ENCODE data around the gene TM9SF1.
A peak's percentile ranks its signal among the peaks of the same experiment; 100 is the strongest.

The TM9SF1 gene, protein sequence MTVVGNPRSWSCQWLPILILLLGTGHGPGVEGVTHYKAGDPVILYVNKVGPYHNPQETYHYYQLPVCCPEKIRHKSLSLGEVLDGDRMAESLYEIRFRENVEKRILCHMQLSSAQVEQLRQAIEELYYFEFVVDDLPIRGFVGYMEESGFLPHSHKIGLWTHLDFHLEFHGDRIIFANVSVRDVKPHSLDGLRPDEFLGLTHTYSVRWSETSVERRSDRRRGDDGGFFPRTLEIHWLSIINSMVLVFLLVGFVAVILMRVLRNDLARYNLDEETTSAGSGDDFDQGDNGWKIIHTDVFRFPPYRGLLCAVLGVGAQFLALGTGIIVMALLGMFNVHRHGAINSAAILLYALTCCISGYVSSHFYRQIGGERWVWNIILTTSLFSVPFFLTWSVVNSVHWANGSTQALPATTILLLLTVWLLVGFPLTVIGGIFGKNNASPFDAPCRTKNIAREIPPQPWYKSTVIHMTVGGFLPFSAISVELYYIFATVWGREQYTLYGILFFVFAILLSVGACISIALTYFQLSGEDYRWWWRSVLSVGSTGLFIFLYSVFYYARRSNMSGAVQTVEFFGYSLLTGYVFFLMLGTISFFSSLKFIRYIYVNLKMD

DNA sequence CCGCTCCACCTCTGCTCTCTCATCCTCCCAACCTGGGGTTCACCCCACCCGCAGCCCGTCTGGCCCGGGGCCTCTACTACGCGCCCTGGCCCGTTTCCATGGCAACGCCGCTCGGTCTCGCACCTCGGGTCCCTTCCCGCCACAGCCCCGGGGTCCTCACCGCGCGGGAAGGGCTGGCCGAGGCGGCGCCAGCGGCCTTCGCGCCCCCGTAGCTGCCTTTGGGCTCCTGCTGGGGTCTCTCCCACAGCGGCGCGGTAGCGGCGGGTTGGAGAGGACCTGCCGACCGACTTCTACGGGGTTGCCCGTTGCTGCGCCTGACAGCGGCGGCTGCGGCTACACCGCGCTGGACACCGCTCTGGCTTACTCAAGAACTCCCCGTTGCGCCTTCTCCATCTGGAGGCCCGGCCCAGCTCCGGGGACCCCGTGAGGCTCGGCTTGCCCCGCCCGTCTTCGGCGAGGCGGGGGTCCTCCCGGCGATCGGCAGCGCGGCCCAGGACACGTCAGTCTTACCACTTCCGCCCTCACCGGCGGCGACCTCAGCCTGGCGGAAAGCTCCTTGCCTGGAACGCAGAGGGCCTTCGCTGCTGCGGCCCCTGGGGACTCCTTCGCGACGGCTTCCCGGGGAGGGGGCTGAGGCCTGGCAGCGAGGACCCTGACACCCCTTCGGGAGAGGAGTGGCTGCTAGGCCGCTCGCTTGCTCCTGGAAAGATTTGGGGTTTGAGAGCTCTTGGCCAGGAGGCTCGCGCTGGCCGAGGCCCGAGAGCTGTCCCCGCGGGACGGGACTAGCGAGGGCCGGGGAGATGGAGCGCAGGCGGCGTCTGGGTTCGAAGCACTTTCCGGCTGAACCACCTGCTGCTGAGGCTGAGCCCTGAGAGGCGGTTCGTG lies at the start of gene TM9SF1:
Gene TM9SF1, minus strand, starts transcription at position 256 of the 885 bp plus-strand sequence. CDS start 422 bp downstream, outside the sequence.
- DNase-seq: peak; percentile 61

DNA sequence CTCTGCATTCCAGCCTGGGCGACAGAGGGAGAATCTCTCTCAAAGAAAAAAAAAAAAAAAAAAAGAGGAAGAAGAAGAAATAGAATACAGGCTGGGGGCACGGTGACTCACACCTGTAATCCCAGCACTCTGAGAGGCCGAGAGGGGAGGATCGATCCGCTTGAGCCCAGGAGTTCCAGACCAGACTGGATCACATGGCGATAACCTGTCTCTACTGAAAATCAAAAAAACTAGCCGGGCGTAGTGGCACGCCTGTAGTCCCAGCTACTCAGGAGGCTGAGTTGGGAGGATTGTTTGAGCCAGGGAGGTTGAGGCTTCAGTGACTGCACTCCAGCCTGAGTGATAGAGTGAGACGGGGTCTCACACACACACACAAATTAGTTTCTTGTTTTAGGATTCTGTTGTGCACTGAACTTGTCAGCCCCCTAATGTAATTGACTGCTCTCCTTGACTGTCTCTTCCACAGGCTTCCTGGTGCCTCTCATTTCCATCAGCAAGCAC lies 48.1 kb upstream of the TM9SF1 start:
- DNase-seq: peak; percentile 35

- DNase-seq: peak; percentile 93
Measured at GRCh38 chr14:24241829-24242443, 46.7 kb upstream of the TM9SF1 start.

- no peak for DNase-seq
Measured at GRCh38 chr14:24240110-24240918, 45.1 kb upstream of the TM9SF1 start.

DNA sequence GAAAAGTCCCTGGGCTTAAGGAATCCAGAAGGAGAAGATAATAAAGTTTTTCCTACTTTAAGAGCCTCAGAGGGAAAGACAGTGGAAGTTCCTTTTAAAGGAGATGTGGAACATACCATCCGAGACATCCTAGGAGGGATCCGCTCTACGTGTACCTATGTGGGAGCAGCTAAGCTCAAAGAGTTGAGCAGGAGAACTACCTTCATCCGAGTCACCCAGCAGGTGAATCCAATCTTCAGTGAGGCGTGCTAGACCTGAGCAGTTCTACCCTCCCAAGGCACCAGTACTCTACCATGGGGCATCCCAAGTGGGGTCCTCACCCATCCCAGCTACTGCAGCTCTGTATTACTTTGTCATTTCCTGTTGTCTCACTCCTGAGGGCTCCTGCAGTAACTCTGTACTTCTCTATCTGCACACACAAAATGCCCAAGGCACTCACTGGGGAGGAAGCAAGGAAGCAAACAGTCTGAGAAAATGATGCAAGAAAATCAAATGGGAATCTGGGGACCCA lies 43.3 kb upstream of the TM9SF1 start:
- no peak for DNase-seq

DNA sequence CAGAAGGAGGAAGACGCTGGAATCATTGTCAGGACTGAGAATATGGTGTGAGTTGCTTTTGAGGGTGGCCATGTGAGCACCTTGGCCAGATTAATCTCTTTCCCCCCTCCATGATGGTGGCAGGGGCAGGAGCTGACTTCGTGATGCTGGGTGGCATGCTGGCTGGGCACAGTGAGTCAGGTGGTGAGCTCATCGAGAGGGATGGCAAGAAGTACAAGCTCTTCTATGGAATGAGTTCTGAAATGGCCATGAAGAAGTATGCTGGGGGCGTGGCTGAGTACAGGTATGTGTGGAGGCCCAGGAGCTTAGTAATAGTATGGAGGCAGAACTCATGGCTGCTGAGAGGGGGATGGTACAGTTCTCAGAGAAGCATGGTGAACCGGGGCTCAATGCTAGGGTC lies 42.9 kb upstream of the TM9SF1 start:
- DNase-seq: no peak

DNA sequence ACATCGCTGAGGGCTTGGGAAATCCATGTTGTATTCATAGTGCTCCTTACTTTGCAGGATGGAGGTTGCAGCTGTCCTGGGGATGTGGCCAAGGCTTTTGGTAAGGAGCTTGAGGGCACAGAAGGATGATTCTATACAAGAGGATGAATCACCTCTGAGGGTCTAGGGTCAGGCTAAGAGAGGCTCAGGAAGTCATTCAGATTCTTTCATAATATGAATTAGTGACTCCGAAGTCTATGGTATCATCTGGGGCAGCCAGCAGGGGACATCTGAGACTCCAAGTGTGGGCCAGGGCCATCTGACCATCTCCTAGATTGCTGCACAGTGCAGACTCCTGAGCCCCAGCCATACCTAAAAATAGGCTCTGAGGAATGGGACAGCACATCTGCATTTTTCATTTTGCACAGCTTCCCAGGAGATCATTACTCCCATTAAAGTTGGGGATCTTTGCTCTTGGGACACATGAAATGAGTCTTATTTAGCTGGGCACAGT lies 42.3 kb upstream of the TM9SF1 start:
- no peak for DNase-seq

- DNase-seq: no peak
Measured at GRCh38 chr14:24236689-24237462, 41.6 kb upstream of the TM9SF1 start.

- DNase-seq: no peak
Measured at GRCh38 chr14:24235804-24236688, 40.8 kb upstream of the TM9SF1 start.

- DNase-seq: no peak
Measured at GRCh38 chr14:24234095-24235005, 39.1 kb upstream of the TM9SF1 start.

- DNase-seq: no peak
Measured at GRCh38 chr14:24233538-24233866, 38.3 kb upstream of the TM9SF1 start.

DNA sequence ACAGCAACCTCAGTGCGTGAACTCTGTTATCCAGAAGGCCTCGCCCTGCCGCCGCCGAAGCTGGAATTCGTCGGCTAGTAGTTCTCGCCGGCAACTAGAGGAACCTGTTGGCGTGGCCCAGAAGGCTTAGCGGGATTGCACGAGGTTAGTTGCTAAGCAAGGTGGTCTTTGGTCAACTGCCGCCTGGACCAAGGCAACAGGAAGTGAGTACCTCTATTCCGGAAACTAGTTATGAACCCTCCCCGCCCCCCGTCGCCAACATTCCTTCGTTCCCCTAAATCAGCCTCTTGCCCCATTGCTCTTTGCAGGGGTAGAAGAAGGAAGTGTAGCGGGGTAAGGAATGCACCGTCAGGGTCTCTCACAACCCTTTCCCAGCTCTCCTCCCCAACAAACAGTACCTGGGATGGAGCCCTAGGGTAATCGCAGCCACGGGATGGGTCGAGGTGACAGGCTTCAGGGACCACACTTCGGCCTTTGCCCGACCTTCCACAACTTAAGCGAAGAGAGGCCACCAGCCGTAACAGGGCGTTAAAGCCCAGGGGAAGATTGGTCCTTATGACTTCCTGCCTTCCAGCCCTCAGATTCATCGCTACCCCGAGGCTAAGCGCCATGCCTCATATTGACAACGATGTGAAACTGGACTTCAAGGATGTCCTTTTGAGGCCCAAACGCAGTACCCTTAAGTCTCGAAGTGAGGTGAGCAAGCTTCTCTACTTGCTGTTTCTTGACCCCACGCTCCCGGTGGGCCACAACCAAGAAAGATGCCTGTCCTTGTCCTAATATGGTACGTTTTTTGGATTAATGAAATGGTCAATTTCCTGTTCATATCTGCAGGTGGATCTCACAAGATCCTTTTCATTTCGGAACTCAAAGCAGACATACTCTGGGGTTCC lies 37.6 kb upstream of the TM9SF1 start, which contains the start of gene GMPR2:
Gene GMPR2, plus strand, starts transcription at position 285 of the 893 bp plus-strand sequence. Its CDS starts 325 bp downstream, at position 610.
- no peak for DNase-seq

GRCh38 chr14:24232121-24232644 lies 36.9 kb upstream of the TM9SF1 start, which contains the start of gene NEDD8:
NEDD8 (minus strand) TSS chr14:24232367; CDS start chr14:24232267, 100 bp downstream.
- peak; percentile 84 for DNase-seq

GRCh38 chr14:24231263-24232120 lies 36.3 kb upstream of the TM9SF1 start:
- no peak for DNase-seq

DNA sequence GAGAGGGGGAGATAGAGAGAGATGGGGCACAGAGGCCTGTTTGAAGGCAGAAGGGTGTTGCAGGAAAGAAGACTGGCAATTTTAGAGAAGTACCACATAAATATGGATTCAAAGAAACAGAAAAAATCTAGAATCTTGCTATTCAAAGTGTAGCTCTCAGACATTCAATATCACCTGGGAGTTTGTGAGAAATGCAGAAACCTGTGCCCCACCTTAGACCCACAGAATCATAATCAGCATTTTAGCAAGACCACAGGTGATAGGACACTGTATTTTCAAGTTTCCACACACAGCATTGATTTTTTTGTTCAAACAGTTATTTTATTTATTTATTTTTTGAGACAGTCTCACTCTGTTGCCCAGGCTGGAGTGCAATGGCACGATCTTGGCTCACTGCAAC lies 33.7 kb upstream of the TM9SF1 start:
- no peak for DNase-seq

DNA sequence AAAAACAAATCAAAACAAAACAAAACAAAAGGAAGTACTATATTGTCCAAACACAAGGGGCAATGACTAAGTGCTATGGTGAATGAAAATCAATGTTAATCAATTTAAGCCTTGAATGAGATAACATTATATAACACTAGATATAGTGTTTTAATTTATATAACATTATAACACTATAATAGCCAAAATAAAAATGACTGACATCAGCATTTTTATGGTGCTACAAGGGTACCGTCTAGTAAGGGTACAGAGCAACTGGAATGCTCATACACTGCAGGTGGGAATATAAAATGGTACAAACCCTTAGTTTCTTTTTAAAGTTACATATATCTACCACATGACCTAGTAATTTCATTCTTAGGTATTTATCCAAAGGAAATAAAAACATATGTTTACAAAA lies 31.2 kb upstream of the TM9SF1 start:
- DNase-seq: no peak
